ENCODE data around the gene PLEKHA1.

PLEKHA1 gene

GRCh38 chr10:122419876-122420623 lies 45.5 kb downstream of the PLEKHA1 start:
- Histone ChIP-seq H3K36me3 (ENCODE audit: control insufficient read depth, insufficient read depth, low read length) (no peaks in the 10 kb centered on the region), H3K4me1 (ENCODE audit: control insufficient read depth, insufficient read depth, low read length) (no peaks in the 10 kb centered on the region)

GRCh38 chr10:122420624-122421007 lies 46.1 kb downstream of the PLEKHA1 start:
- no peaks in the 10 kb centered on the region for H3K27me3 ChIP-seq (ENCODE audit: control insufficient read depth, insufficient read depth, low read length)
- no peaks in the 10 kb centered on the region for H3K9me3 ChIP-seq (ENCODE audit: control insufficient read depth, low read length)
- no peaks in the 10 kb centered on the region for H3K4me1 ChIP-seq (ENCODE audit: control insufficient read depth, insufficient read depth, low read length)
- no peak overlapping the region for H3K9ac ChIP-seq (ENCODE audit: low read length)
- no peaks in the 10 kb centered on the region for H3K36me3 ChIP-seq (ENCODE audit: control insufficient read depth, insufficient read depth, low read length)
- no peak overlapping the region for H3K4me3 ChIP-seq (ENCODE audit: low read length)

More at GRCh38 chr10:122419876-122420623, 45.5 kb downstream of the PLEKHA1 start:
- H3K27me3 ChIP-seq (ENCODE audit: control insufficient read depth, insufficient read depth, low read length): no peaks in the 10 kb centered on the region
- H3K9ac ChIP-seq (ENCODE audit: low read length): no peak overlapping the region
- no peaks in the 10 kb centered on the region for H3K9me3 ChIP-seq (ENCODE audit: control insufficient read depth, low read length)
- H3K4me3 ChIP-seq (ENCODE audit: low read length): no peak overlapping the region

GRCh38 chr10:122421054-122421625 lies 46.6 kb downstream of the PLEKHA1 start:
- Histone ChIP-seq H3K9me3 (ENCODE audit: control insufficient read depth, low read length) (no peaks in the 10 kb centered on the region), H3K4me3 (ENCODE audit: low read length) (no peak overlapping the region), H3K9ac (ENCODE audit: low read length) (no peak overlapping the region), H3K36me3 (ENCODE audit: control insufficient read depth, insufficient read depth, low read length) (no peaks in the 10 kb centered on the region), H3K4me1 (ENCODE audit: control insufficient read depth, insufficient read depth, low read length) (no peaks in the 10 kb centered on the region), H3K27me3 (ENCODE audit: control insufficient read depth, insufficient read depth, low read length) (no peaks in the 10 kb centered on the region)

GRCh38 chr10:122421742-122422141 lies 47.2 kb downstream of the PLEKHA1 start:
- Histone ChIP-seq H3K4me1 (ENCODE audit: control insufficient read depth, insufficient read depth, low read length) (no peaks in the 10 kb centered on the region), H3K4me3 (ENCODE audit: low read length) (no peak overlapping the region), H3K36me3 (ENCODE audit: control insufficient read depth, insufficient read depth, low read length) (no peaks in the 10 kb centered on the region), H3K9ac (ENCODE audit: low read length) (no peak overlapping the region), H3K27me3 (ENCODE audit: control insufficient read depth, insufficient read depth, low read length) (no peaks in the 10 kb centered on the region), H3K9me3 (ENCODE audit: control insufficient read depth, low read length) (no peaks in the 10 kb centered on the region)

GRCh38 chr10:122422266-122422989 lies 47.9 kb downstream of the PLEKHA1 start:
- no peaks in the 10 kb centered on the region for H3K36me3 ChIP-seq (ENCODE audit: control insufficient read depth, insufficient read depth, low read length)
- H3K4me3 ChIP-seq (ENCODE audit: low read length): no peak overlapping the region
- no peak overlapping the region for H3K9ac ChIP-seq (ENCODE audit: low read length)
- no peaks in the 10 kb centered on the region for H3K9me3 ChIP-seq (ENCODE audit: control insufficient read depth, low read length)
- no peaks in the 10 kb centered on the region for H3K4me1 ChIP-seq (ENCODE audit: control insufficient read depth, insufficient read depth, low read length)
- no peaks in the 10 kb centered on the region for H3K27me3 ChIP-seq (ENCODE audit: control insufficient read depth, insufficient read depth, low read length)

- Histone ChIP-seq H3K9ac (ENCODE audit: low read length) (no peak overlapping the region), H3K36me3 (ENCODE audit: control insufficient read depth, insufficient read depth, low read length) (no peaks in the 10 kb centered on the region), H3K9me3 (ENCODE audit: control insufficient read depth, low read length) (no peaks in the 10 kb centered on the region), H3K27me3 (ENCODE audit: control insufficient read depth, insufficient read depth, low read length) (no peaks in the 10 kb centered on the region), H3K4me1 (ENCODE audit: control insufficient read depth, insufficient read depth, low read length) (no peaks in the 10 kb centered on the region), H3K4me3 (ENCODE audit: low read length) (no peak overlapping the region)
Observed at GRCh38 chr10:122424059-122424458, 49.6 kb downstream of the PLEKHA1 start.

GRCh38 chr10:122426829-122427228 lies 52.3 kb downstream of the PLEKHA1 start:
- Histone ChIP-seq H3K27me3 (ENCODE audit: control insufficient read depth, insufficient read depth, low read length) (no peaks in the 10 kb centered on the region), H3K4me3 (ENCODE audit: low read length) (no peak overlapping the region), H3K9ac (ENCODE audit: low read length) (no peak overlapping the region), H3K4me1 (ENCODE audit: control insufficient read depth, insufficient read depth, low read length) (no peaks in the 10 kb centered on the region), H3K36me3 (ENCODE audit: control insufficient read depth, insufficient read depth, low read length) (no peaks in the 10 kb centered on the region), H3K9me3 (ENCODE audit: control insufficient read depth, low read length) (no peaks in the 10 kb centered on the region)

- no peaks in the 10 kb centered on the region for H3K36me3 ChIP-seq (ENCODE audit: control insufficient read depth, insufficient read depth, low read length)
- H3K9me3 ChIP-seq (ENCODE audit: control insufficient read depth, low read length): no peaks in the 10 kb centered on the region
- no peaks in the 10 kb centered on the region for H3K4me1 ChIP-seq (ENCODE audit: control insufficient read depth, insufficient read depth, low read length)
- H3K4me3 ChIP-seq (ENCODE audit: low read length): no peak overlapping the region
- H3K9ac ChIP-seq (ENCODE audit: low read length): no peak overlapping the region
- no peaks in the 10 kb centered on the region for H3K27me3 ChIP-seq (ENCODE audit: control insufficient read depth, insufficient read depth, low read length)
Observed at GRCh38 chr10:122427280-122427679, 52.8 kb downstream of the PLEKHA1 start.

- Histone ChIP-seq H3K4me3 (ENCODE audit: low read length) (no peak overlapping the region), H3K27me3 (ENCODE audit: control insufficient read depth, insufficient read depth, low read length) (no peaks in the 10 kb centered on the region), H3K36me3 (ENCODE audit: control insufficient read depth, insufficient read depth, low read length) (no peaks in the 10 kb centered on the region), H3K4me1 (ENCODE audit: control insufficient read depth, insufficient read depth, low read length) (no peaks in the 10 kb centered on the region), H3K9me3 (ENCODE audit: control insufficient read depth, low read length) (no peaks in the 10 kb centered on the region), H3K9ac (ENCODE audit: low read length) (no peak overlapping the region)
Observed at GRCh38 chr10:122435212-122435827, 60.8 kb downstream of the PLEKHA1 start.

GRCh38 chr10:122441961-122442360 lies 67.5 kb downstream of the PLEKHA1 start:
- Histone ChIP-seq H3K4me1 (ENCODE audit: control insufficient read depth, insufficient read depth, low read length) (no peaks in the 10 kb centered on the region), H3K9me3 (ENCODE audit: control insufficient read depth, low read length) (no peaks in the 10 kb centered on the region), H3K27me3 (ENCODE audit: control insufficient read depth, insufficient read depth, low read length) (no peaks in the 10 kb centered on the region), H3K4me3 (ENCODE audit: low read length) (no peak overlapping the region), H3K36me3 (ENCODE audit: control insufficient read depth, insufficient read depth, low read length) (no peaks in the 10 kb centered on the region), H3K9ac (ENCODE audit: low read length) (no peak overlapping the region)

GRCh38 chr10:122445469-122445868 lies 71.0 kb downstream of the PLEKHA1 start:
- H3K4me1 ChIP-seq (ENCODE audit: control insufficient read depth, insufficient read depth, low read length): no peaks in the 10 kb centered on the region
- no peaks in the 10 kb centered on the region for H3K9me3 ChIP-seq (ENCODE audit: control insufficient read depth, low read length)
- H3K36me3 ChIP-seq (ENCODE audit: control insufficient read depth, insufficient read depth, low read length): no peaks in the 10 kb centered on the region
- no peak overlapping the region for H3K9ac ChIP-seq (ENCODE audit: low read length)
- no peaks in the 10 kb centered on the region for H3K27me3 ChIP-seq (ENCODE audit: control insufficient read depth, insufficient read depth, low read length)
- H3K4me3 ChIP-seq (ENCODE audit: low read length): no peak overlapping the region

- H3K27me3 ChIP-seq (ENCODE audit: control insufficient read depth, insufficient read depth, low read length): no peaks in the 10 kb centered on the region
- H3K9me3 ChIP-seq (ENCODE audit: control insufficient read depth, low read length): no peaks in the 10 kb centered on the region
- H3K36me3 ChIP-seq (ENCODE audit: control insufficient read depth, insufficient read depth, low read length): no peaks in the 10 kb centered on the region
- no peaks in the 10 kb centered on the region for H3K4me1 ChIP-seq (ENCODE audit: control insufficient read depth, insufficient read depth, low read length)
- no peak overlapping the region for H3K4me3 ChIP-seq (ENCODE audit: low read length)
- no peak overlapping the region for H3K9ac ChIP-seq (ENCODE audit: low read length)
Observed at GRCh38 chr10:122445904-122446303, 71.4 kb downstream of the PLEKHA1 start.

Data from mucosa of stomach (tissue), 1 donor.